ENCODE data around the gene ACBD3.

The ACBD3 gene

GRCh38 chr1:226148121-226148648 is 38.4 kb downstream of the ACBD3 start:
- H3K4me3 ChIP-seq (ENCODE audit: low read depth, low read length), result no peak overlapping the region
- DNase-seq (ENCODE audit: low read depth), result no peak
- TF ChIP-seq, protein P1, sequence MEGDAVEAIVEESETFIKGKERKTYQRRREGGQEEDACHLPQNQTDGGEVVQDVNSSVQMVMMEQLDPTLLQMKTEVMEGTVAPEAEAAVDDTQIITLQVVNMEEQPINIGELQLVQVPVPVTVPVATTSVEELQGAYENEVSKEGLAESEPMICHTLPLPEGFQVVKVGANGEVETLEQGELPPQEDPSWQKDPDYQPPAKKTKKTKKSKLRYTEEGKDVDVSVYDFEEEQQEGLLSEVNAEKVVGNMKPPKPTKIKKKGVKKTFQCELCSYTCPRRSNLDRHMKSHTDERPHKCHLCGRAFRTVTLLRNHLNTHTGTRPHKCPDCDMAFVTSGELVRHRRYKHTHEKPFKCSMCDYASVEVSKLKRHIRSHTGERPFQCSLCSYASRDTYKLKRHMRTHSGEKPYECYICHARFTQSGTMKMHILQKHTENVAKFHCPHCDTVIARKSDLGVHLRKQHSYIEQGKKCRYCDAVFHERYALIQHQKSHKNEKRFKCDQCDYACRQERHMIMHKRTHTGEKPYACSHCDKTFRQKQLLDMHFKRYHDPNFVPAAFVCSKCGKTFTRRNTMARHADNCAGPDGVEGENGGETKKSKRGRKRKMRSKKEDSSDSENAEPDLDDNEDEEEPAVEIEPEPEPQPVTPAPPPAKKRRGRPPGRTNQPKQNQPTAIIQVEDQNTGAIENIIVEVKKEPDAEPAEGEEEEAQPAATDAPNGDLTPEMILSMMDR (IDR thresholded peaks at IDR 0.05; ENCODE audit: insufficient read depth, low read depth, low read length, missing control alignments), result no peak

- no peak overlapping the region for H3K4me3 ChIP-seq (ENCODE audit: low read depth, low read length)
- no peak for DNase-seq (ENCODE audit: low read depth)
- TF ChIP-seq, protein P1 (IDR thresholded peaks at IDR 0.05; ENCODE audit: insufficient read depth, low read depth, low read length, missing control alignments), result no peak
These were observed 42.5 kb downstream of the ACBD3 start for GRCh38 chr1:226144045-226144444.

- no peak overlapping the region for H3K4me3 ChIP-seq (ENCODE audit: low read depth, low read length)
- TF ChIP-seq, protein P1 (IDR thresholded peaks at IDR 0.05; ENCODE audit: insufficient read depth, low read depth, low read length, missing control alignments), result no peak
- DNase-seq (ENCODE audit: low read depth), result no peak
These were observed 50.8 kb downstream of the ACBD3 start for GRCh38 chr1:226135709-226136108.

GRCh38 chr1:226135059-226135651 is 51.4 kb downstream of the ACBD3 start:
- no peak for DNase-seq (ENCODE audit: low read depth)
- TF ChIP-seq, protein P1 (IDR thresholded peaks at IDR 0.05; ENCODE audit: insufficient read depth, low read depth, low read length, missing control alignments), result no peak
- H3K4me3 ChIP-seq (ENCODE audit: low read depth, low read length), result no peak overlapping the region

DNA sequence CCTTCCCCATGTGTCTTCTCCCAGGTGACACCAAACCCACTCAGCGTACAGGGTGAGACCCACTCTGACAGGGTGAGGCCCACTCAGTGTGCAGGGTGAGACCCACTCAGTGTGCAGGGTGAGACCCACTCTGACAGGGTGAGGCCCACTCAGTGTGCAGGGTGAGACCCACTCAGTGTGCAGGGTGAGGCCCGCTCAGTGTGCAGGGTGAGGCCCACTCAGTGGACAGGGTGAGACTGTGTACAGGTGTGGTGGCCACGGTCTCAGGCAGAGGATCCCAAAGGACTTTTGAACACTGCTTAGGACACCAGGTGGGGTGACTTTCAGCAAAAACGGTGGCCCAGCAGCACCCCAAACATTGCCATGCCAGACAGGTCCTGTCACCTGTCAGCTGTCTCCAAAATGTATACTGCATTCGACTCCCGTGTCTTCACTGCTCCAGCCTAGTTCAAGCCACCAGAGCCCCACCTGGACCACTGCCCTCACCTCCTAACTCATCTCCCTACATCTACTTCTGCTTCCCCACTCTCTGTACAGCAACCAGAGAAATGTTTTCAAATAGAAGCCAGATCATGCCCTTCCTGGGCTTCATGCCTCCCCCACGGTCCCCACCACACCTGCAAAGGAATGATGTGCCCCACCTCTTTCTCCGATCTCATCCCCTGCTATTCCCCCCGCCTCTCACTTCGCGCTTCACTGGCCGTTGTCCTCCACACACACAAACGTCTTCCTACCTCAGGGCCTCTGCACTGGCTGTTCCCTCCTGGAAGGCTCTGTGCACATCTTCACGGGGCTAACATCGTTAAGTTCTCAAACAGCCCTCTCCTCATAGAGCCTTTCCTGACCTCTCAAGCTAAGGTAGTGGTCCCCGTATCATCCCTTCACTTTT is 52.1 kb downstream of the ACBD3 start:
- H3K4me3 ChIP-seq (ENCODE audit: low read depth, low read length), result no peak overlapping the region
- no peak for DNase-seq (ENCODE audit: low read depth)
- TF ChIP-seq, protein P1 (IDR thresholded peaks at IDR 0.05; ENCODE audit: insufficient read depth, low read depth, low read length, missing control alignments), result no peak

DNA sequence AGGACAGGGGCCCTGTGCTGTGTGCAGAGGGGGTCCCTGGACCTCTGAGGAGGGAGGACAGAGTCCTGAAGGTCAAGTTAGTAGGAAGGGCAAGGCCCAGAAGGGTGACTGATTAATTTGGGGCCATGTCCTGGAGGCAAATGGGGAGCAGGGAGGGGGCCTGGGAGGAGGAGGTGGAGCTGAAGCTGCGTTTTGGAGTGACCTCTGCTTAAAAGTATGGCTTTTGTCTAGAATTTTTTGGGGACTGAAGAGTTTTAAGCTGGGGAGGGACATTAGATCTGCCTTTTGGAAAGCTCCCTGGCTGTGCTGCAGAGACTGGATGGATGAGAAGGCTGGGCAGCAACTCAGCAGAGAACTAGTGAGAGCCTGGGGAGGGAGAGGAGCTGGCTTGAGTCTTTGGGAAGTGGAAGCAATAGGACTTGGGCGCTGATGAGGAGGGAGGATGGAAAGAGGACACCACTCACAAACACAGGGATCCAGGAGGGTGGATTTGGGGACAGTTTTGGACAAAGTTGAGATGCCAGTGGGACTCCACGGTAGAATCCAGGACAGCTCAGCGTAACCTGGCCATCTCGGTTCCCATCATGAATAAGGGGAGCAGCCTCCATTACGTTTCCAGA is 52.9 kb downstream of the ACBD3 start:
- TF ChIP-seq, protein P1 (IDR thresholded peaks at IDR 0.05; ENCODE audit: insufficient read depth, low read depth, low read length, missing control alignments), result no peak
- H3K4me3 ChIP-seq (ENCODE audit: low read depth, low read length), result no peak overlapping the region
- no peak for DNase-seq (ENCODE audit: low read depth)

Measured in GM12865 (cell line).